GM12801 (cell line): ENCODE measurements around the gene PLA1A.

ENCODE experiments used
- TF ChIP-seq, protein P1 (sequence below): IDR thresholded peaks from one replicate; pipeline ENCODE4 v1.5.1; 2011; ENCODE audit warnings: control low read depth; ENCODE audit not compliant: insufficient read length; ENCODE audit errors: extremely low read depth

The PLA1A gene

DNA sequence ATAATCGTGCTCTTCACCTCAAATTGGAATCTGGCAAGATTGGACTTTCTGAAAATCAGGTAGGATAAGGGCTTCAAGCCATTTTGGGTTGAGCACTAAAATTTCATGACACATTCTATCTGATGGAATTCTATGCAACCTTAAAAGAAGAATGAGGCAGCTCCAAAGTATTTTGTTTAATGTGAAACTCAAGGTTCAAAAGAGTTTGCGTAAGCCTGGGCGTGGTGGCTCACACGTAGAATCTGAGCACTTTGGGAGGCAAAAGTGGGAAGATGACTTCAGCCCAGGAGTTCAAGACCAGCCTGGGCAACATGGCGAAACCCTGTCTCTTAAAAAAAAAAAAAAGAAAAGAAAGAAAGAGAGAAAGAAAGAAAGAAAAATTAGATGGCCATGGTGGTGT lies 3.6 kb upstream of the PLA1A start:
- TF ChIP-seq, protein P1, sequence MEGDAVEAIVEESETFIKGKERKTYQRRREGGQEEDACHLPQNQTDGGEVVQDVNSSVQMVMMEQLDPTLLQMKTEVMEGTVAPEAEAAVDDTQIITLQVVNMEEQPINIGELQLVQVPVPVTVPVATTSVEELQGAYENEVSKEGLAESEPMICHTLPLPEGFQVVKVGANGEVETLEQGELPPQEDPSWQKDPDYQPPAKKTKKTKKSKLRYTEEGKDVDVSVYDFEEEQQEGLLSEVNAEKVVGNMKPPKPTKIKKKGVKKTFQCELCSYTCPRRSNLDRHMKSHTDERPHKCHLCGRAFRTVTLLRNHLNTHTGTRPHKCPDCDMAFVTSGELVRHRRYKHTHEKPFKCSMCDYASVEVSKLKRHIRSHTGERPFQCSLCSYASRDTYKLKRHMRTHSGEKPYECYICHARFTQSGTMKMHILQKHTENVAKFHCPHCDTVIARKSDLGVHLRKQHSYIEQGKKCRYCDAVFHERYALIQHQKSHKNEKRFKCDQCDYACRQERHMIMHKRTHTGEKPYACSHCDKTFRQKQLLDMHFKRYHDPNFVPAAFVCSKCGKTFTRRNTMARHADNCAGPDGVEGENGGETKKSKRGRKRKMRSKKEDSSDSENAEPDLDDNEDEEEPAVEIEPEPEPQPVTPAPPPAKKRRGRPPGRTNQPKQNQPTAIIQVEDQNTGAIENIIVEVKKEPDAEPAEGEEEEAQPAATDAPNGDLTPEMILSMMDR = no peak

DNA sequence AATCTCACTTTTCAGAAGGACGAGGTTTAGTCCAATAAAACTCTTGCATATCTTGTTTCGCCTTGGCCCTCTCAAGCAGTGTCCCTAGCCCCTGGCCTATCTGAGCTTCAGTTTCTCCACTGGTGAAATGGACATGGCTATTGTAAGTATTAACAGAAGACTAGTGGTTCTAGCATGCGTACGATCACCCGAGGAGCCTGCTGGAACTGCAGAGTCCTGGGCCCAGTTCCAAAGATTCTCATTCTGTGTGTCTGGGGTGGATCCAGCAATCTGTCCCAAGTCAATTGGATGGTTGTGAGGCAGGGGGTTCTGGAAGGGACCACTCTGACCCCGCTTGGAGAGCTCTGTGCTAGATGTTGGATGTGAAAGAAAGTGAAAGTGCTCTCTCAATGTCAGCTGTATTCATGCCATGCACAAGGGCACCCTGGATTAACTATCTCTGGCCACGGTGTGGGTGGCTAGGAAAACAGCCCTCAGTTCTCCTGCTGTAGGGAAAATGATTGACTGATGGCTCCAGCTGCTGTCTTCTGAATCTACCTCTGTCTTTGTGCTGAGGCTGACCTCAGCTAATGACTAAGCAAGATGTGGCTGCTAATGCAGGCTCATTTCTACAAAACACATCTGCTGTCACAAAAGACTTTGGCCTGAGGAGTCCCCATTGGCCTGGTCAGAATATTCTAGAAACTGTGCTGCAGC lies 1.9 kb upstream of the PLA1A start:
- TF ChIP-seq, protein P1 = no peak

DNA sequence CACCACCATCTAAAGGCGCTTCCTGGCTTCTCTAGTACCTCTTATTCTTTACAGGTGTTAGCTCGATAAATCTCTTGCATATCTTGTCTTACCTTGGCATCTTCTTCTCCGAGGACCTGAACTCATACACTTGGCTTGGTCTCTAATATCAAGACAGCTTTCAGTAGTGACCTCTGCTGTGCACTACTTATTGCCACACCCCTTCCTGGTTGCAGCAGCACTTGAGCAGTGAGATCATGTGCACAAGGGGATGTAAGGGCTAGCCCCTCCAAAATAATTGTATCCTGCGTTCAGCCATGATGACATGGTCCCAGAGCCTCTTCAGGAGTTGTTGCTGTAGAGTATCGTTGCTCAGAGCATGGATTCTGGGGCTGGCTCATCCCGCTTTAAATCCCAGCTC lies 1.3 kb upstream of the PLA1A start:
- TF ChIP-seq, protein P1 = no peak

DNA sequence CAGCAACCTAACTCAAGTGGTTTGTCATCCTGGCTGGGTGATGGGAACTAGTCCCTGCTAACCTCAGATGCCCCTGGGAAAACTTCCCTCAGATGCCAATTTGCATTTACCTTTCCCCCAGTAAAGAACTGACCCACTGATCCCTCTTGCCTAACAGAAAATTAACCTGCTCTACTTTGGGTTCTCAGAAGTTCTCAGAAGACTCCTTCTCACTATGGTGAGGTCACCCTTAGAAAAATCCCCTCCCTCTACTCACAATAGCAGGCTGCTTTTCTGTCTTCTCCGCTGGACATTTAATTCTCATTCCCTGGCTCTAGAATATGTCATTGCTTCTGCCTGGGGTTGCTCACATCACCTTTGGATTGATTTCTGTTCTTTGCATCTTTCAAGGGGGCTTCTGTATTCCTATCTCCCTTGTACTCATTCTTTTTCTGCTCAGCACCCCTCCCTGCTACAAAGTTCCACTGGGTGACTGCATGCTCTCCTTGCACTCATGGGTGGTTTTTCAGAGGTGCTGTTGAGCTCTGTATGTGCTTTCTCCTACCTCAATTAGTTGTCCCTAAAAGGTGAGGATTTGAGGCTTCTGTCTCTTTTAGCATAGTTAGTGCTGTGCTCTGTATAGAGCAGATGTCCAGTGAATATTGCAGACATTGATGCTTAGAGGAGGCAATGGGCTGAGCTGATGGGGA lies 869 bp downstream of the PLA1A start:
- TF ChIP-seq, protein P1 = no peak

DNA sequence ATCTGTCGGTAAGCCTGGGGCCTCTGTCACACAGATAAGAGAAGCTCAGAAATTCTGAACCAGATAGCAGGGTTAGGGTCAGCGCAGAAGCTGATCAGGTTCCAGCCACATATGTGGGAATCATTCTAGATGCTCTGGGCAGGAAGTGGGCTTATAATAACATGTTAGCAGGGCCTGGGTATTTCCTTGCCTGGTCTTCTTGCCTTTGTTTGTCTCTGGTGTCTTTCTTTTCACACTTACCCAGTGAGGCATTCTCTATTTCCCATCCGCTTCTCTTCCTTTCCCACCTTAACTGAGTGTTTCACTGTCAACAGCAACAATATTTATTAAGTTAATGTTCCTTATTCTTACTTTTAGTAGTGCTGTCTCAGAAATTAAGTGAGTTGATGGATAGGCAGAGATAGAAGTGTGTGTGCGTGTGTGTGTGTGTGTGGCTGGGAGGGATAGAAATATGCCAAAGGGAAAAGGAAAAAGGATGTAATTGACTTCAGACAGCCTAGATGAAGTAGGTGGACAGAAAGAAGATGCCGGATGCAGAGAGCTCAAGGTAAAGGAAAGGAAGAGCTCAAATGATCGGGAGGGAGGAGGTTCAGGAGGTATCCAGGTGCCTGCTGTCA lies 2.0 kb downstream of the PLA1A start:
- TF ChIP-seq, protein P1 = no peak

DNA sequence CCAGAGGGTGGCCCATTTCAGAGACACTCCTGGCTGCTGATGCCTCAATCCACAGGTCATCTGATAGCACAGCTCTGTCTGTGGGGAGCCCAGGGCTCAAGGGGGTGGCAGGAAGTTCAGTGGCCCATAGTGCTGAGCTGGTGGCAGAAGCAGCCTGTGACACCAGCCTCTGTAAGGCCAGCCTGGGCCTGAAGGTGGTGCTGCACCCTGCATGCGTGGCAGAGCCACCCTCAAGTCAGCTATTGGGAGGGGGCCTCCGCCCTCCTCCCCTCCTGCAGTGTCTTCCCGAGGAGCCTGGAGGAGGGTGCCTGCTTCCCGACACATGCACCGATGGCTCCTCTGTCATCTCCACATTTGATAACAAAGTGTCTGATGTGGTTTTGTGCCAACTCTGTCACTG lies 3.0 kb downstream of the PLA1A start:
- TF ChIP-seq, protein P1 = no peak

DNA sequence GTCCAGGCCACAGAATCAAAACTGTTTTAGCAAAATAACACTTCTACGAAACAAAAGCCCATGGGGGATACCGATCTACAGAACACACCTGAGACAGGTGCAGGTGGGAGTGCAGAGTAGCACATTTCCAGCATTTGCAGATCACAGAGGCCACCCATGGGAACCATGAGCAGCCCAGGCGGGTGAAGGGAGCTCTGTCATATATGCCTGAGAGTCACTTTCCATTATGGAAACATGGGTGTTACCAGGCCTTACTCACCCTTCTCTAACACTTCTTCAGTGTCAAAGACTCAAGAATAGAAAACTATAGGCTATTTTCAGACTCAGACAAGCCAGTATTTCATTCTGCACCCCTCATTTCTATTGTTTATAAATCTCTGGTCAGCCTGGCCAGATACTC lies 3.5 kb downstream of the PLA1A start:
- TF ChIP-seq, protein P1 = no peak
